Measurements from ENCODE around the gene SEMA5B.

SEMA5B gene

DNA sequence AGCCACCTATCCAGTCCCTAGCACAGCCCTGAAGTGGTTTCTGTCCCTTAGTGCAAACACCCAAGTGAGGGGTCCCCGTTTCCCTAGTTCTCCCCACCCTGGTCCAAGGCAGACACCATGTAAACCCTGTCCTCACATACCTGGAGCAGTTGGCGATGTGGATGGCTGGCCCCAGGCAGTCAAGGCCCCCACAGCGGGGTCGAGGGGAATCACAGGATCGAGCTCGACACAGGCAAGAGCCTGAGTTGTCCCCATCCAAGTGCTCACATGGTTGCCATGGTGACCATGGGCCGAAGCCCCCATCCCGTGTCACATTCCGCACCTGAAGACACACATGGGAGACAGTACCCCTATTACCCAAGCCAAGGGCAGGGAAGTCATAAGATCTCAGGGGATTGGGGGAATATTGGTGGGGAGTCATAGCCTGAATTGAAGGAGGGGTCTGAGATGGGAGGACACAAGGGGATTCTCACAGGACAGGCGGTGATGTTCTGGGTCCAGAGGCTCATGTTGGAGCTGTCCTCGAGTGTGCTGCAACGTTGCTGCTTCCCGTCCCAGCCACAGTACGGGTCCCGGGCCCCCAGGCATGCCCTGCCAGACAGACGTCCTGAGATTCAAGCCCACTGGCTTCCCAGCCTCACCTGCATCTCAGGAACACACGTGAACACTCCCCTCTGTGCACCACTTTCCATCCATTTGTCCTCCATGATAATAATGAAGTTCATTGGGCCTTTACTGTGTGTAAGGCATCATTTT, 112.1 kb downstream of the SEMA5B start:
- no peak for TF ChIP-seq POLR2AphosphoS5 (IDR thresholded peaks at IDR 0.05; ENCODE audit: low read depth, low read length)
- no peak for TF ChIP-seq TAF1 (IDR thresholded peaks at IDR 0.05; ENCODE audit: borderline replicate concordance, insufficient read depth, low read length)
- TF ChIP-seq FOXP2 (optimal IDR thresholded peaks at IDR 0.05; ENCODE audit: borderline replicate concordance, extremely low read depth, extremely low read length, insufficient read depth), result no peak
- TF ChIP-seq SIN3A (IDR thresholded peaks at IDR 0.05; ENCODE audit: borderline replicate concordance, insufficient read depth, low read length), result no peak
- TF ChIP-seq, protein P1, sequence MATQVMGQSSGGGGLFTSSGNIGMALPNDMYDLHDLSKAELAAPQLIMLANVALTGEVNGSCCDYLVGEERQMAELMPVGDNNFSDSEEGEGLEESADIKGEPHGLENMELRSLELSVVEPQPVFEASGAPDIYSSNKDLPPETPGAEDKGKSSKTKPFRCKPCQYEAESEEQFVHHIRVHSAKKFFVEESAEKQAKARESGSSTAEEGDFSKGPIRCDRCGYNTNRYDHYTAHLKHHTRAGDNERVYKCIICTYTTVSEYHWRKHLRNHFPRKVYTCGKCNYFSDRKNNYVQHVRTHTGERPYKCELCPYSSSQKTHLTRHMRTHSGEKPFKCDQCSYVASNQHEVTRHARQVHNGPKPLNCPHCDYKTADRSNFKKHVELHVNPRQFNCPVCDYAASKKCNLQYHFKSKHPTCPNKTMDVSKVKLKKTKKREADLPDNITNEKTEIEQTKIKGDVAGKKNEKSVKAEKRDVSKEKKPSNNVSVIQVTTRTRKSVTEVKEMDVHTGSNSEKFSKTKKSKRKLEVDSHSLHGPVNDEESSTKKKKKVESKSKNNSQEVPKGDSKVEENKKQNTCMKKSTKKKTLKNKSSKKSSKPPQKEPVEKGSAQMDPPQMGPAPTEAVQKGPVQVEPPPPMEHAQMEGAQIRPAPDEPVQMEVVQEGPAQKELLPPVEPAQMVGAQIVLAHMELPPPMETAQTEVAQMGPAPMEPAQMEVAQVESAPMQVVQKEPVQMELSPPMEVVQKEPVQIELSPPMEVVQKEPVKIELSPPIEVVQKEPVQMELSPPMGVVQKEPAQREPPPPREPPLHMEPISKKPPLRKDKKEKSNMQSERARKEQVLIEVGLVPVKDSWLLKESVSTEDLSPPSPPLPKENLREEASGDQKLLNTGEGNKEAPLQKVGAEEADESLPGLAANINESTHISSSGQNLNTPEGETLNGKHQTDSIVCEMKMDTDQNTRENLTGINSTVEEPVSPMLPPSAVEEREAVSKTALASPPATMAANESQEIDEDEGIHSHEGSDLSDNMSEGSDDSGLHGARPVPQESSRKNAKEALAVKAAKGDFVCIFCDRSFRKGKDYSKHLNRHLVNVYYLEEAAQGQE (IDR thresholded peaks at IDR 0.05; ENCODE audit: insufficient read depth in 1 of 2, low read depth in 2 of 2, low read length in 2 of 2), result no peak

DNA sequence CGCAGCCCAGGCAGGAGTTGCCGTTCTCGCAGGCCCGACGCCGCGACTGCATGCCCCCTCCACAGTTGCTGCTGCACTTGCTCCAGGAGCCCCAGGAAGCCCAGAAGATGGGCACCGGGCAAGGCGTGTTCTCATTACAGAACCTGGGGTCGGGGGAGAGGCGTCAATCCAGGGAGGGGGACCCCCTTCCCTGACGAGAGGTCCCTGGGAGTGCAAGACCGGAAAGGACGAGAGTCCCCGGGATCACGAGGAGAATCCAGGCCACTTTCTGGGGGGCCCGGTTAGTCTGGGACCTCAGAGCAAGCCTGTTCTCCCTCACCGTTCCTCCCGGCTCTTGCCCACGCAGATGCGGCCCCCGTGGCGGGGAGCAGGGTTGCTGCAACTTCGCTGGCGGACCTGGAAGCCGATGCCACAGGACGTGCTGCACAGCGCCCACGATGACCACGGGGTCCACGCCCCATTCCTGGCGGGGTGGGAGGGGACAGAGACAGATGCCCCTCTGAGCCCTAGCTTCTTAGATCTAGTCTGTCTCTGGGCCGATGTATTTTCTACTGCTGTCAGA, 113.9 kb downstream of the SEMA5B start:
- no peak for TF ChIP-seq POLR2AphosphoS5 (IDR thresholded peaks at IDR 0.05; ENCODE audit: low read depth, low read length)

DNA sequence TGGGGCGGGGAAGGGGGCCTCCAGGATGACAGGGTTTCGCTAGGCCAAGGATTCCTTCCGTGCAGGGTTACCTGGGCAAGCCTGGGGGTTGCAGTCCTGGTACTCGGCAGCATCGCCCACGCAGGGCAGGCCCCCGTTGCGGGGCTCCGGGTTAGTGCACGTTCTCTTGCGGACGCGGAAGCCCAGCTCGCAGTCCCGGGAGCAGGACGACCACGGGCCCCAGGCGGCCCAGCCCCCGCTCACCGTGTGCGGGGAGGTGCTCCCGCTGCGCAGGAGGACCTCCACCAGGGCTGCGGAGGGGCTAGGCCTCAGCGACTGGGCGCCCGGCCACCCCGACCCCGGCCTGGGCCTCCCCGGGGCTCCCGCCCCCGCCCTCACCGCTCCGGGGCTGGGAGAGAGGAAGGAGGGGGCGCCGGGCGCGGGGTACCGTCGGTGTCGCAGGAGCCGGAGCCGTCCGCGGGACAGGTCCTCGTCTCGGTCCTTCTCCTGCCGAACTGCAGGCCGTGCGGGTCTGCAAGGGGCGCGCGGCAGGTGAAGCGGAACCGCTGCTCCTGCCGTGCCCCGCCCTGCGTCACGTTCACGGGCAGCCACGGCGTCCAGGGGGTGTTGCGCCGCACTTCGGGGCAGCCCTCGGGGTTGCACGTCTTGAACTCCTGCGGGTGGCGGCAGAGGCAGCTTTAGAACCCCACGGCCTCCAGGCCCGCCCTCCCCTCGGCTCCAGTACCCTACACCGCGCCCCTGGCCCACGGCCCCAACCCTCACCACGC, 114.6 kb downstream of the SEMA5B start:
- TF ChIP-seq TAF1 (IDR thresholded peaks at IDR 0.05; ENCODE audit: borderline replicate concordance, insufficient read depth, low read length) (no peak), POLR2AphosphoS5 (IDR thresholded peaks at IDR 0.05; ENCODE audit: low read depth, low read length) (no peak), FOXP2 (optimal IDR thresholded peaks at IDR 0.05; ENCODE audit: borderline replicate concordance, extremely low read depth, extremely low read length, insufficient read depth) (no peak), SIN3A (IDR thresholded peaks at IDR 0.05; ENCODE audit: borderline replicate concordance, insufficient read depth, low read length) (no peak)
- TF ChIP-seq, protein P1 (IDR thresholded peaks at IDR 0.05; ENCODE audit: insufficient read depth in 1 of 2, low read depth in 2 of 2, low read length in 2 of 2), result no peak

DNA sequence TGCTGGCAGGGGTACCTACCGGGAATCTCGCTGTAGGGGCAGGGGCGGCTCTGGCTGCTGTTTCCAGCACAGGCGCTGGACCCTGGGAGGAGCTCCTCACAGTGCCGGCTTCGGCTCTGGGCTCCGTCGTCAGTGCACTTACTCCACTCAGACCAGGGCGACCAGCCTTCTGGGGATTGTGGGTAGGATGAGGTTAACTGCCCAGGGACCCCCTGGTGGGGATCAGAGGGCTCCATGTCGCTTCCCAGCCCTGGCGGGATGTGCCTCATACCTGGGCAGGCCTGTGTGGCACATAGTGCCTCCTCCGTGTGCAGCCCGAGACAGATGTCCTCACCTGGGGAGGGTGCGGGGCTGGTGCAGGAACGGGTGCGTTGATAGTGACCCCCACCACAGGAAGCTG, 115.7 kb downstream of the SEMA5B start:
- TF ChIP-seq POLR2AphosphoS5 (IDR thresholded peaks at IDR 0.05; ENCODE audit: low read depth, low read length), result no peak
- TF ChIP-seq TAF1 (IDR thresholded peaks at IDR 0.05; ENCODE audit: borderline replicate concordance, insufficient read depth, low read length), result no peak
- TF ChIP-seq, protein P1 (IDR thresholded peaks at IDR 0.05; ENCODE audit: insufficient read depth in 1 of 2, low read depth in 2 of 2, low read length in 2 of 2), result no peak
- no peak for TF ChIP-seq FOXP2 (optimal IDR thresholded peaks at IDR 0.05; ENCODE audit: borderline replicate concordance, extremely low read depth, extremely low read length, insufficient read depth)
- no peak for TF ChIP-seq SIN3A (IDR thresholded peaks at IDR 0.05; ENCODE audit: borderline replicate concordance, insufficient read depth, low read length)

DNA sequence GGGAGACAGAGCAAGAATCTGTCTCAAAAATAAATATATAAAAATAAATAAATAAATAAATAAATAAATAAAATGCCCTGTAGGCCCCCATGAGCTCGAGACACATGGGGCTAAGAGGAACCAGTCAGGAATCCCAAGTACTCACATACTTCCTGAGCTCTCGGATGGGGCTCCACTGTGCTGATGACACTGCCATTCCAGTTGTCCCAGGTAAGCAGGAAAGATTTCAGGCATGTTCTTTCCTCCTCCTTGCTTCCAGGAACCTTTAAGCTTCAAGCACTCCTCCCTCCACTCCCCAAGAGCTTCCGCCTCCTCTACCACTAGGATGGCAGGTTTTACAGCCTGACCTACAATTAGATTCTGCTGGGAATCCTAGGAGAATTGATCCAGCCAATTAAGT, 119.3 kb downstream of the SEMA5B start:
- TF ChIP-seq, protein P1 (IDR thresholded peaks at IDR 0.05; ENCODE audit: insufficient read depth in 1 of 2, low read depth in 2 of 2, low read length in 2 of 2), result no peak
- TF ChIP-seq SIN3A (IDR thresholded peaks at IDR 0.05; ENCODE audit: borderline replicate concordance, insufficient read depth, low read length) (no peak), POLR2AphosphoS5 (IDR thresholded peaks at IDR 0.05; ENCODE audit: low read depth, low read length) (no peak), FOXP2 (optimal IDR thresholded peaks at IDR 0.05; ENCODE audit: borderline replicate concordance, extremely low read depth, extremely low read length, insufficient read depth) (no peak), TAF1 (IDR thresholded peaks at IDR 0.05; ENCODE audit: borderline replicate concordance, insufficient read depth, low read length) (no peak)

Data from PFSK-1 (cell line).